ENCODE data around the gene TSPAN15. TPM values are rescaled to one million over a fixed set of nuclear protein-coding genes. Genes with fewer than 3 reads are reported as not detected.

The TSPAN15 gene
- polyA plus RNA-seq, 4 donors = 43.2 to 72.1 (median 47.7) TPM

GRCh38 chr10:69492091-69492745, 41.0 kb downstream of the TSPAN15 start:
- peaks cover 0 to 53% (median 5%) of the 10 kb centered on the region in 3 donors for H3K36me3 ChIP-seq (ENCODE audit: control insufficient read depth in 3 of 3, insufficient read depth in 2 of 3, low read depth in 1 of 3, low read length in 3 of 3)
- H3K27ac ChIP-seq (ENCODE audit: low read depth in 1 of 3, low read length in 2 of 3) = no peak overlapping the region
- no peaks in the 10 kb centered on the region for H3K27me3 ChIP-seq (ENCODE audit: control insufficient read depth in 3 of 3, insufficient read depth in 3 of 3, low read length in 3 of 3)
- H3K4me1 ChIP-seq (ENCODE audit: control insufficient read depth in 3 of 3, insufficient read depth in 2 of 3, low read depth in 1 of 3, low read length in 2 of 3) = no peaks in the 10 kb centered on the region
- peaks cover 3 to 26% of the 10 kb centered on the region in 2 donors for H3K9me3 ChIP-seq (ENCODE audit: control insufficient read depth in 2 of 2, insufficient read depth in 1 of 2, low read depth in 1 of 2, low read length in 1 of 2)
- WGBS, 3 donors = 68 to 84% (median 81%) methylated on average over 13 of the region's 13 CpGs
- FAIRE-seq (no peak), DNase-seq (no peak)
- no peak overlapping the region for H3K4me3 ChIP-seq (ENCODE audit: low read depth in 1 of 3, low read length in 3 of 3)

DNA sequence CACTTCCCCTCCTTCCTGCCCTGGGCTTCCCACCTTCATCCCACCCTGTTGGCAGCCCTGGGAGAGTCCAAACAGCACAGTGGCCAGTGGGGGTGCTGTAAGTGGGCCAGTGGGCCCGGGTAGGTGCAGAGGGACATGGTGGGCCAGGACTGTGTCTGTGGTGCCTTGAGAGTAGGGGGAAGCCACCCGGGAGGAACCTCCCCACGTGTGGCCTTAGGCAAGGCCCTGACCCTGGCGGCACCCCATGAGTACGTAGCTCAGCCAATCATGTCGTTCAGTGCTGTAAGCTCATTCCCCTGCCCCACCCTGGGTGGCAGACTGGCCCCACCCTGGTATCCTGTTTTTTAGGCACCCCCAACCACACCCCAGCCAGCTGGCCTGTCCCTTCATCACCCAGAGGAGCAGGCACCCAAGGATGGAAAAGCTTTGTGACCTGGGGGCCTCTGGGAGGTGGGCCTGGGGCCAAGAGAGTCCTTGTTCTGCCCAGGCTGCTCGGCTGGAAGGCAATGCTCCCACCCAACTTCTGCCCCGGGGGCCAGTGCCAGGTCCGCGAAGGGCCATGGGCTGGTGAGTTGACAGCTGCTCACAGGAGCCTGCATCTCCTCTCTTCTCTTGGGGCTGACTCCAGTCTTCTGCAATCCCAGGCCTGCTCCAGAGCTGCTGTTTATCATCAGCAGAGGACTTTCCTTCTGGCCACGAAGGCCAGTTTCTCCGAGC, 41.6 kb downstream of the TSPAN15 start:
- Histone ChIP-seq H3K27me3 (ENCODE audit: control insufficient read depth in 3 of 3, insufficient read depth in 3 of 3, low read length in 3 of 3) (no peaks in the 10 kb centered on the region), H3K9me3 (ENCODE audit: control insufficient read depth in 2 of 2, insufficient read depth in 1 of 2, low read depth in 1 of 2, low read length in 1 of 2) (peaks cover 0 to 19% of the 10 kb centered on the region in 2 donors), H3K36me3 (ENCODE audit: control insufficient read depth in 3 of 3, insufficient read depth in 2 of 3, low read depth in 1 of 3, low read length in 3 of 3) (peaks cover 0 to 53% (median 0%) of the 10 kb centered on the region in 3 donors), H3K4me3 (ENCODE audit: low read depth in 1 of 3, low read length in 3 of 3) (no peak overlapping the region), H3K27ac (ENCODE audit: low read depth in 1 of 3, low read length in 2 of 3) (no peak overlapping the region), H3K4me1 (ENCODE audit: control insufficient read depth in 3 of 3, insufficient read depth in 2 of 3, low read depth in 1 of 3, low read length in 2 of 3) (no peaks in the 10 kb centered on the region)
- FAIRE-seq (no peak), DNase-seq (no peak)
- 56 to 66% (median 62%) methylated on average over 11 to 12 of the region's 12 CpGs for WGBS, 3 donors

- H3K36me3 ChIP-seq (ENCODE audit: control insufficient read depth in 3 of 3, insufficient read depth in 2 of 3, low read depth in 1 of 3, low read length in 3 of 3) = peaks cover 0 to 59% (median 0%) of the 10 kb centered on the region in 3 donors
- no peaks in the 10 kb centered on the region for H3K27me3 ChIP-seq (ENCODE audit: control insufficient read depth in 3 of 3, insufficient read depth in 3 of 3, low read length in 3 of 3)
- no peaks in the 10 kb centered on the region for H3K9me3 ChIP-seq (ENCODE audit: control insufficient read depth in 2 of 2, insufficient read depth in 1 of 2, low read depth in 1 of 2, low read length in 1 of 2)
- H3K27ac ChIP-seq (ENCODE audit: low read depth in 1 of 3, low read length in 2 of 3) = no peak overlapping the region
- FAIRE-seq (no peak), DNase-seq (no peak)
- H3K4me3 ChIP-seq (ENCODE audit: low read depth in 1 of 3, low read length in 3 of 3) = no peak overlapping the region
- 85 to 91% (median 91%) methylated on average over 29 to 30 of the region's 30 CpGs for WGBS, 3 donors
- no peaks in the 10 kb centered on the region for H3K4me1 ChIP-seq (ENCODE audit: control insufficient read depth in 3 of 3, insufficient read depth in 2 of 3, low read depth in 1 of 3, low read length in 2 of 3)
These were observed 43.6 kb downstream of the TSPAN15 start for GRCh38 chr10:69494626-69495558.

DNA sequence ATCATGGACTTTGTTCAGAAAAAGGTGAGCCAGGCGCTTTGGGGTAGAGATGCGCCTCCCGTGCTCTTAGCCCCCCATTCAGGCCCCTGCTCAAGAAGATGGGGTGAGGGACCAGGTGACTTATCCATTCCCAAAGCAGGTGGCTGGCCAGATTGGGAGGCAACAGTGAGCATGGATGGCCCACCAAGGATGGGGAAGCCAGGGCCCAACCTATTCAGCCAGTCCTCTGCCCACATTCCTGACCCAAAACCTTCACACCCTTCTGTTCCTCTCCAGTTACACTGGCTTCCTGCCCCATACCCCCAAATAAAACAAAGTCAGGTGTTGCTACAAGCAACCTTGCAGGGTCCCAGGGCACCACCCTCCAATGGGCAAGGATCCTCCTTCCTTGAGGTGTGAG, 44.4 kb downstream of the TSPAN15 start:
- WGBS, 3 donors = 89 to 96% (median 94%) methylated on average over 3 of the region's 3 CpGs
- no peak overlapping the region for H3K27ac ChIP-seq (ENCODE audit: low read depth in 1 of 3, low read length in 2 of 3)
- FAIRE-seq = no peak
- no peaks in the 10 kb centered on the region for H3K27me3 ChIP-seq (ENCODE audit: control insufficient read depth in 3 of 3, insufficient read depth in 3 of 3, low read length in 3 of 3)
- DNase-seq = no peak
- peaks cover 0 to 64% (median 0%) of the 10 kb centered on the region in 3 donors for H3K36me3 ChIP-seq (ENCODE audit: control insufficient read depth in 3 of 3, insufficient read depth in 2 of 3, low read depth in 1 of 3, low read length in 3 of 3)
- H3K4me3 ChIP-seq (ENCODE audit: low read depth in 1 of 3, low read length in 3 of 3) = no peak overlapping the region
- no peaks in the 10 kb centered on the region for H3K4me1 ChIP-seq (ENCODE audit: control insufficient read depth in 3 of 3, insufficient read depth in 2 of 3, low read depth in 1 of 3, low read length in 2 of 3)
- no peaks in the 10 kb centered on the region for H3K9me3 ChIP-seq (ENCODE audit: control insufficient read depth in 2 of 2, insufficient read depth in 1 of 2, low read depth in 1 of 2, low read length in 1 of 2)

GRCh38 chr10:69496352-69497230, 45.3 kb downstream of the TSPAN15 start:
- H3K4me3 ChIP-seq (ENCODE audit: low read depth in 1 of 3, low read length in 3 of 3) = no peak overlapping the region
- no peaks in the 10 kb centered on the region for H3K9me3 ChIP-seq (ENCODE audit: control insufficient read depth in 2 of 2, insufficient read depth in 1 of 2, low read depth in 1 of 2, low read length in 1 of 2)
- no peaks in the 10 kb centered on the region for H3K27me3 ChIP-seq (ENCODE audit: control insufficient read depth in 3 of 3, insufficient read depth in 3 of 3, low read length in 3 of 3)
- no peaks in the 10 kb centered on the region for H3K4me1 ChIP-seq (ENCODE audit: control insufficient read depth in 3 of 3, insufficient read depth in 2 of 3, low read depth in 1 of 3, low read length in 2 of 3)
- DNase-seq = no peak
- no peak for FAIRE-seq
- H3K27ac ChIP-seq (ENCODE audit: low read depth in 1 of 3, low read length in 2 of 3) = no peak overlapping the region
- 65 to 84% (median 69%) methylated on average over 6 of the region's 6 CpGs for WGBS, 3 donors
- peaks cover 0 to 64% (median 0%) of the 10 kb centered on the region in 3 donors for H3K36me3 ChIP-seq (ENCODE audit: control insufficient read depth in 3 of 3, insufficient read depth in 2 of 3, low read depth in 1 of 3, low read length in 3 of 3)

GRCh38 chr10:69497231-69497561, 45.9 kb downstream of the TSPAN15 start:
- no peak for DNase-seq
- WGBS, 3 donors = 76 to 83% (median 76%) methylated on average over 5 of the region's 5 CpGs
- Histone ChIP-seq H3K36me3 (ENCODE audit: control insufficient read depth in 3 of 3, insufficient read depth in 2 of 3, low read depth in 1 of 3, low read length in 3 of 3) (peaks cover 0 to 65% (median 0%) of the 10 kb centered on the region in 3 donors), H3K4me1 (ENCODE audit: control insufficient read depth in 3 of 3, insufficient read depth in 2 of 3, low read depth in 1 of 3, low read length in 2 of 3) (no peaks in the 10 kb centered on the region), H3K4me3 (ENCODE audit: low read depth in 1 of 3, low read length in 3 of 3) (no peak overlapping the region), H3K27me3 (ENCODE audit: control insufficient read depth in 3 of 3, insufficient read depth in 3 of 3, low read length in 3 of 3) (no peaks in the 10 kb centered on the region), H3K27ac (ENCODE audit: low read depth in 1 of 3, low read length in 2 of 3) (no peak overlapping the region), H3K9me3 (ENCODE audit: control insufficient read depth in 2 of 2, insufficient read depth in 1 of 2, low read depth in 1 of 2, low read length in 1 of 2) (no peaks in the 10 kb centered on the region)
- FAIRE-seq = no peak

GRCh38 chr10:69497611-69498390, 46.5 kb downstream of the TSPAN15 start:
- H3K36me3 ChIP-seq (ENCODE audit: control insufficient read depth in 3 of 3, insufficient read depth in 2 of 3, low read depth in 1 of 3, low read length in 3 of 3) = peaks cover 0 to 69% (median 0%) of the 10 kb centered on the region in 3 donors
- no peaks in the 10 kb centered on the region for H3K4me1 ChIP-seq (ENCODE audit: control insufficient read depth in 3 of 3, insufficient read depth in 2 of 3, low read depth in 1 of 3, low read length in 2 of 3)
- H3K27ac ChIP-seq (ENCODE audit: low read depth in 1 of 3, low read length in 2 of 3) = no peak overlapping the region
- WGBS, 3 donors = 64 to 78% (median 67%) methylated on average over 11 of the region's 11 CpGs
- no peaks in the 10 kb centered on the region for H3K27me3 ChIP-seq (ENCODE audit: control insufficient read depth in 3 of 3, insufficient read depth in 3 of 3, low read length in 3 of 3)
- no peaks in the 10 kb centered on the region for H3K9me3 ChIP-seq (ENCODE audit: control insufficient read depth in 2 of 2, insufficient read depth in 1 of 2, low read depth in 1 of 2, low read length in 1 of 2)
- FAIRE-seq = no peak
- no peak for DNase-seq
- H3K4me3 ChIP-seq (ENCODE audit: low read depth in 1 of 3, low read length in 3 of 3) = no peak overlapping the region
